HepG2 (cell line): Measurements from ENCODE around the gene PIBF1. TPM values are rescaled to one million over a fixed set of nuclear protein-coding genes. Genes with fewer than 3 reads are reported as not detected.

Source experiments
- BORCS8-MEF2B ChIP-seq: sonication (generic); formaldehyde crosslinking; IDR thresholded peaks from 2 replicates; pipeline ENCODE4 v1.8.0; 2022; ENCODE audit warnings: mild to moderate bottlenecking, missing genetic modification reagents
- CBX5 ChIP-seq: sonication (generic); formaldehyde crosslinking; IDR thresholded peaks from 2 replicates; pipeline ENCODE4 v1.4.0; 2020; ENCODE audit warnings: missing genetic modification reagents, borderline replicate concordance
- CREB1 ChIP-seq, 2 experiments: fragments of 450-650 bp in 1 of 2; IDR thresholded peaks; 2 replicates each; pipeline ENCODE4 v1.6.1; 2016 to 2017; ENCODE audit warnings: control low read depth in 1 of 2, mild to moderate bottlenecking in 1 of 2, missing compliant biosample characterization in 1 of 2, missing genetic modification characterization in 1 of 2
- GPBP1L1 ChIP-seq: sonication (generic); formaldehyde crosslinking; IDR thresholded peaks from 2 replicates; pipeline ENCODE4 v1.5.0; 2020; ENCODE audit warnings: mild to moderate bottlenecking, missing genetic modification reagents
- HDAC6 ChIP-seq: fragments of 200-600 bp; sonication (generic); IDR thresholded peaks from 2 replicates; pipeline ENCODE4 v1.7.0; 2017; ENCODE audit warnings: mild to moderate bottlenecking, antibody characterized with exemption, low read length, low read depth
- MIER3 ChIP-seq: IDR thresholded peaks from 2 replicates; pipeline ENCODE4 v1.6.1; 2016; ENCODE audit warnings: missing compliant biosample characterization, borderline replicate concordance
- NFE2 ChIP-seq: sonication (generic); formaldehyde crosslinking; IDR thresholded peaks from 2 replicates; pipeline ENCODE4 v1.4.0; 2020; ENCODE audit warnings: missing genetic modification reagents
- NFE2L1 ChIP-seq: sonication (generic); formaldehyde crosslinking; IDR thresholded peaks from 2 replicates; pipeline ENCODE4 v1.4.0; 2020; ENCODE audit warnings: missing genetic modification reagents, mild to moderate bottlenecking, borderline replicate concordance
- NFYC ChIP-seq: IDR thresholded peaks from 2 replicates; pipeline ENCODE4 v1.6.1; 2016; ENCODE audit warnings: missing genetic modification reagents, missing compliant biosample characterization
- NKX3-1 ChIP-seq: sonication (generic); formaldehyde crosslinking; IDR thresholded peaks from 2 replicates; pipeline ENCODE4 v1.5.0; 2020; ENCODE audit warnings: missing genetic modification reagents
- NONO ChIP-seq, 2 experiments: fragments of 450-650 bp in 1 of 2; sonication (generic) in 1 of 2; formaldehyde crosslinking in 1 of 2; IDR thresholded peaks in 1 of 2; conservative IDR thresholded peaks in 1 of 2; 2 replicates each; pipeline versions ENCODE4 v1.6.1 to v1.8.0; 2017 to 2022; ENCODE audit warnings: mild to moderate bottlenecking in 1 of 2, missing genetic modification reagents in 1 of 2, moderate library complexity in 1 of 2
- REXO4 ChIP-seq: sonication (generic); formaldehyde crosslinking; IDR thresholded peaks from 2 replicates; pipeline ENCODE4 v1.8.0; 2022; ENCODE audit warnings: missing genetic modification reagents, mild to moderate bottlenecking, borderline replicate concordance
- RFXANK ChIP-seq: IDR thresholded peaks from 2 replicates; pipeline ENCODE4 v1.6.1; 2016
- RNF219 ChIP-seq: sonication (generic); formaldehyde crosslinking; IDR thresholded peaks from 2 replicates; pipeline ENCODE4 v1.5.0; 2020; ENCODE audit warnings: mild to moderate bottlenecking, missing genetic modification reagents
- SAP130 ChIP-seq: IDR thresholded peaks from 2 replicates; pipeline ENCODE4 v1.6.1; 2016; ENCODE audit warnings: low read depth
- ZMYM2 ChIP-seq: sonication (generic); formaldehyde crosslinking; IDR thresholded peaks from 2 replicates; pipeline ENCODE4 v1.8.0; 2022; ENCODE audit warnings: mild to moderate bottlenecking, missing genetic modification reagents
- ZNF331 ChIP-seq: sonication (generic); formaldehyde crosslinking; IDR thresholded peaks from 2 replicates; pipeline ENCODE4 v1.4.0; 2020; ENCODE audit warnings: missing genetic modification reagents
- ZNF343 ChIP-seq: sonication (generic); formaldehyde crosslinking; IDR thresholded peaks from 2 replicates; pipeline ENCODE4 v1.4.0; 2020; ENCODE audit warnings: mild to moderate bottlenecking, missing genetic modification reagents
- ZNF674 ChIP-seq: sonication (generic); formaldehyde crosslinking; IDR thresholded peaks from 2 replicates; pipeline ENCODE4 v1.5.0; 2020; ENCODE audit warnings: low read depth, mild to moderate bottlenecking, missing genetic modification reagents
- ZNF768 ChIP-seq: sonication (generic); formaldehyde crosslinking; IDR thresholded peaks from 2 replicates; pipeline ENCODE4 v1.4.0; 2020; ENCODE audit warnings: missing genetic modification reagents
- ZSCAN22 ChIP-seq: sonication (generic); formaldehyde crosslinking; IDR thresholded peaks from 2 replicates; pipeline ENCODE4 v1.4.0; 2020; ENCODE audit warnings: mild to moderate bottlenecking, missing genetic modification reagents
- polyA plus RNA-seq, 8 experiments: library from polyadenylated mRNA; depleted of rRNA in 3 of 8; stranded (reverse) in 7 of 8; unstranded in 1 of 8; fragments of >200 nt; fragmentation: Illumina TruSeq in 4 of 8; extraction: Trizol in 4 of 8; gene quantifications; 2 replicates each; pipeline versions ENCODE4 v1.2.1 to v1.2.3, GENCODE V29; 2011 to 2016; ENCODE audit warnings: low read depth in 4 of 8, missing spikeins in 1 of 8, mixed read lengths in 1 of 8; ENCODE audit not compliant: insufficient read depth in 1 of 8
- total RNA-seq, 5 experiments: library from RNA; depleted of rRNA; stranded (reverse); fragments of >200 nt; fragmentation: Illumina TruSeq; extraction: Trizol; gene quantifications; 2 replicates each; pipeline ENCODE4 v1.2.3, GENCODE V29; 2016; ENCODE audit warnings: low read depth in 1 of 5
- TF ChIP-seq, protein P1 (sequence below), 2 experiments: sonication (generic) in 1 of 2; formaldehyde crosslinking in 1 of 2; IDR thresholded peaks; 2 replicates each; pipeline versions ENCODE4 v1.4.0 to v1.6.1; 2016 to 2020; ENCODE audit warnings: borderline replicate concordance in 1 of 2, low read depth in 1 of 2, mild to moderate bottlenecking in 1 of 2, missing genetic modification reagents in 1 of 2

Gene PIBF1
- total and polyA plus RNA-seq, 2 of the 13 experiments (the other 11 are each of a cell fraction or from before 2014, with no cell fraction given) = 4.2 to 15.8 TPM

DNA sequence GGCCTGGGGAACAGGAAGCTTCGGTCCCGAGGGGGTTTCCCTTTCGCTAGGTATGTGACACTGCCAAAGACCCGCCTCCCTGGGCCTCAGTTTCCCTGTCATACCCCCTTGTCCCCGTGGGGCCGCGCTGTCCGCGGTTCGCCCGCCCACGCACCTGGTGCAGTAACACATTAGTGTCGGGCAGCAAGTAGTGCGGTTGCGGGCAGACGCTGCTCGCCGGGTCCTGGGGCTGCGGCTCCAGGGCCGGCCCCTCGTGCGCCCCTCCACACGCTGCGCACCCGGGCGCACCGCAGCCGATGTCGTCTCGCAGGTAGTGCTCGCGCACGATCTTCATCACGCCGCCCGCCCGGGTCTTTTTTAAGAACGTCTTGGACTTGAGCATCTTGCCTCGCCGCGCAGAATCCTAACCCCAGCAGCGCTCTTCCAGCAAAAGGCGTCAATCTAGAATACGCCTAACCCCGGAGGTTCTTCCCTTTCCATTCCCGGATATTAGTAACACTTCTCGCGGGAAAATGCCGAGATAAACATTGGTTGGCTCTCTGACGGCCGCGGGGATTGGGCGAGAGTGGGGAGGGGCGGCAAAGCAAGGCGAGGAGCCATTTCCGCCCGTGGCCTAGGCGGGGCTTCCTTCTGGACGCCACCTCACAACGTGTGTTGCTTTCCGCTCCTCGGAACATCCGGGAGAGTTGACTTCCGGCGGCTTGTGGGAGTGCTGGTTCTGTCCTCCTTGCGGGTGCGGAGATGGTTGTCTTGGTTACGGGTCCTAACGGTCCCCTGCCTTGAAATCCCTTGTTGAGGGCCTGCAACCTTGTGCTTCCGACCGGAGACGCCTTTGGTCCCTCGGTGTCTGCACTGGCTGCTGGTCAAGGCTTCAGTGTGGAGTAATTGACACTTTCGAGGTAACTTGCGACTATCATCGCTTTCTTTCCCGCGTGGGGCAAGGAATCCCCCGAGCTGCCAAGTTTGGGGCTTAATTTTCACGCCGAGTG is at the start of gene PIBF1, which contains the start of gene DIS3 (continued):
- peak; percentile 62 for TF ChIP-seq CREB1 (IDR thresholded peaks at IDR 0.05)
- TF ChIP-seq CREB1 (CRISPR knock-in tag; IDR thresholded peaks at IDR 0.05) = peak; percentile 86
- no peak for TF ChIP-seq MIER3 (CRISPR knock-in tag)
- no peak for TF ChIP-seq CBX5
- no peak for TF ChIP-seq ZNF768 (CRISPR knock-in tag)
- no peak for TF ChIP-seq NFE2L1 (CRISPR knock-in tag)
- no peak for TF ChIP-seq NKX3-1 (CRISPR knock-in tag)
- TF ChIP-seq HDAC6 = no peak
- no peak for TF ChIP-seq RFXANK (CRISPR knock-in tag)
- TF ChIP-seq, protein P1, sequence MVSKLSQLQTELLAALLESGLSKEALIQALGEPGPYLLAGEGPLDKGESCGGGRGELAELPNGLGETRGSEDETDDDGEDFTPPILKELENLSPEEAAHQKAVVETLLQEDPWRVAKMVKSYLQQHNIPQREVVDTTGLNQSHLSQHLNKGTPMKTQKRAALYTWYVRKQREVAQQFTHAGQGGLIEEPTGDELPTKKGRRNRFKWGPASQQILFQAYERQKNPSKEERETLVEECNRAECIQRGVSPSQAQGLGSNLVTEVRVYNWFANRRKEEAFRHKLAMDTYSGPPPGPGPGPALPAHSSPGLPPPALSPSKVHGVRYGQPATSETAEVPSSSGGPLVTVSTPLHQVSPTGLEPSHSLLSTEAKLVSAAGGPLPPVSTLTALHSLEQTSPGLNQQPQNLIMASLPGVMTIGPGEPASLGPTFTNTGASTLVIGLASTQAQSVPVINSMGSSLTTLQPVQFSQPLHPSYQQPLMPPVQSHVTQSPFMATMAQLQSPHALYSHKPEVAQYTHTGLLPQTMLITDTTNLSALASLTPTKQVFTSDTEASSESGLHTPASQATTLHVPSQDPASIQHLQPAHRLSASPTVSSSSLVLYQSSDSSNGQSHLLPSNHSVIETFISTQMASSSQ (IDR thresholded peaks at IDR 0.05; ENCODE audit: low read depth) = no peak
- TF ChIP-seq, protein P1 (CRISPR knock-in tag; IDR thresholded peaks at IDR 0.05; ENCODE audit: borderline replicate concordance) = peak; percentile 65; the same call in 1 of the 2 replicates
- no peak for TF ChIP-seq REXO4
- TF ChIP-seq ZNF674 (CRISPR knock-in tag) = no peak
- no peak for TF ChIP-seq ZMYM2 (CRISPR knock-in tag)
- peak; percentile 87 for TF ChIP-seq NFYC (CRISPR knock-in tag)
- TF ChIP-seq NONO (IDR thresholded peaks at IDR 0.05) = no peak
- TF ChIP-seq NONO (CRISPR knock-in tag; conservative IDR thresholded peaks at IDR 0.05) = no peak
- TF ChIP-seq BORCS8-MEF2B (CRISPR knock-in tag) = peak; percentile 61; the same call in 1 of the 2 replicates
- no peak for TF ChIP-seq ZNF343 (CRISPR knock-in tag)
- TF ChIP-seq ZSCAN22 (CRISPR knock-in tag) = no peak
- TF ChIP-seq NFE2 (CRISPR knock-in tag) = no peak
- 0 out of 2 replicates have a peak, but pooled peaks have one; percentile 35 for TF ChIP-seq ZNF331 (CRISPR knock-in tag)
- no peak for TF ChIP-seq GPBP1L1 (CRISPR knock-in tag)
- peak; percentile 97 for TF ChIP-seq SAP130 (CRISPR knock-in tag)
- TF ChIP-seq RNF219 = no peak
